ENCODE measurements around the gene PELI3.
"Not testable (repeated sequence)": the region's sequence is repeated elsewhere in the genome, so short reads cannot be mapped to it uniquely, and the experiment has no call there.

PELI3 gene

GRCh38 chr11:66440101-66440939 is 26.4 kb upstream of the PELI3 start:
- not testable (repeated sequence) for H3K4me3 ChIP-seq (ENCODE audit: low read depth, low read length); DNase-seq (ENCODE audit: low read depth)

- DNase-seq (ENCODE audit: low read depth); H3K4me3 ChIP-seq (ENCODE audit: low read depth, low read length): not testable (repeated sequence)
Observed at GRCh38 chr11:66440940-66441282, 25.8 kb upstream of the PELI3 start.

- DNase-seq (ENCODE audit: low read depth), result peak; percentile 81
- no peak overlapping the region for H3K4me3 ChIP-seq (ENCODE audit: low read depth, low read length)
Observed at GRCh38 chr11:66443602-66444001, 23.1 kb upstream of the PELI3 start.

- DNase-seq (ENCODE audit: low read depth), result no peak
Observed at GRCh38 chr11:66447012-66447411, 19.7 kb upstream of the PELI3 start.

GRCh38 chr11:66448523-66448922 is 18.2 kb upstream of the PELI3 start:
- H3K4me3 ChIP-seq (ENCODE audit: low read depth, low read length), result no peak overlapping the region
- no peak for DNase-seq (ENCODE audit: low read depth)

More at GRCh38 chr11:66447012-66447411, 19.7 kb upstream of the PELI3 start:
- H3K4me3 ChIP-seq (ENCODE audit: low read depth, low read length), result no peak overlapping the region

GRCh38 chr11:66450560-66450959 is 16.1 kb upstream of the PELI3 start:
- DNase-seq (ENCODE audit: low read depth), result no peak

GRCh38 chr11:66451663-66452062 is 15.0 kb upstream of the PELI3 start:
- no peak for DNase-seq (ENCODE audit: low read depth)
- no peak overlapping the region for H3K4me3 ChIP-seq (ENCODE audit: low read depth, low read length)

More at GRCh38 chr11:66450560-66450959, 16.1 kb upstream of the PELI3 start:
- H3K4me3 ChIP-seq (ENCODE audit: low read depth, low read length), result no peak overlapping the region

GRCh38 chr11:66454247-66454646 is 12.5 kb upstream of the PELI3 start:
- H3K4me3 ChIP-seq (ENCODE audit: low read depth, low read length), result no peak overlapping the region
- DNase-seq (ENCODE audit: low read depth), result no peak

GRCh38 chr11:66454828-66455227 is 11.9 kb upstream of the PELI3 start:
- H3K4me3 ChIP-seq (ENCODE audit: low read depth, low read length), result no peak overlapping the region
- no peak for DNase-seq (ENCODE audit: low read depth)

GRCh38 chr11:66457826-66458225 is 8.9 kb upstream of the PELI3 start:
- DNase-seq (ENCODE audit: low read depth), result no peak
- no peak overlapping the region for H3K4me3 ChIP-seq (ENCODE audit: low read depth, low read length)

- no peak for DNase-seq (ENCODE audit: low read depth)
- H3K4me3 ChIP-seq (ENCODE audit: low read depth, low read length), result no peak overlapping the region
Observed at GRCh38 chr11:66459138-66459778, 7.4 kb upstream of the PELI3 start.

GRCh38 chr11:66462010-66462409 is 4.7 kb upstream of the PELI3 start:
- DNase-seq (ENCODE audit: low read depth), result no peak
- no peak overlapping the region for H3K4me3 ChIP-seq (ENCODE audit: low read depth, low read length)

GRCh38 chr11:66462911-66463310 is 3.8 kb upstream of the PELI3 start:
- DNase-seq (ENCODE audit: low read depth), result no peak
- H3K4me3 ChIP-seq (ENCODE audit: low read depth, low read length), result no peak overlapping the region

GRCh38 chr11:66464116-66464515 is 2.6 kb upstream of the PELI3 start:
- not testable (repeated sequence) for H3K4me3 ChIP-seq (ENCODE audit: low read depth, low read length); DNase-seq (ENCODE audit: low read depth)

GRCh38 chr11:66464916-66465315 is 1.8 kb upstream of the PELI3 start:
- no peak for DNase-seq (ENCODE audit: low read depth)

GRCh38 chr11:66465373-66466224 is 1.1 kb upstream of the PELI3 start:
- DNase-seq (ENCODE audit: low read depth), result no peak
- peak overlapping the region; percentile 68 for H3K4me3 ChIP-seq (ENCODE audit: low read depth, low read length)

More at GRCh38 chr11:66464916-66465315, 1.8 kb upstream of the PELI3 start:
- H3K4me3 ChIP-seq (ENCODE audit: low read depth, low read length), result no peak overlapping the region

- peak overlapping the region; percentile 68 for H3K4me3 ChIP-seq (ENCODE audit: low read depth, low read length)
- DNase-seq (ENCODE audit: low read depth), result no peak
Observed at GRCh38 chr11:66467034-66467659, 442 bp downstream of the PELI3 start.

- peak overlapping the region; percentile 68 for H3K4me3 ChIP-seq (ENCODE audit: low read depth, low read length)
- DNase-seq (ENCODE audit: low read depth), result no peak
Observed at GRCh38 chr11:66467756-66468155, 1.1 kb downstream of the PELI3 start.

GRCh38 chr11:66468691-66469090 is 2.0 kb downstream of the PELI3 start:
- DNase-seq (ENCODE audit: low read depth), result no peak
- no peak overlapping the region for H3K4me3 ChIP-seq (ENCODE audit: low read depth, low read length)

- no peak for DNase-seq (ENCODE audit: low read depth)
Observed at GRCh38 chr11:66469441-66469840, 2.7 kb downstream of the PELI3 start.

More at GRCh38 chr11:66469441-66469840, 2.7 kb downstream of the PELI3 start:
- H3K4me3 ChIP-seq (ENCODE audit: low read depth, low read length), result no peak overlapping the region
